Right cardiac atrium (tissue), 5 donors: ENCODE data around the gene APPBP2. TPM values are rescaled to one million over a fixed set of nuclear protein-coding genes. Genes with fewer than 3 reads are reported as not detected.

ENCODE experiments used
- ATAC-seq, 2 donors: fragments of 200-7000 bp; cut with Tn5 transposase; one replicate each; pipeline versions ENCODE4 v1.8.0 to v1.9.1; 2020; ENCODE audit warnings: moderate library complexity in 2 of 2, mild to moderate bottlenecking in 1 of 2
- DNase-seq, 3 donors: peaks; one replicate each; pipeline ENCODE4 v3.0.0-alpha.2; 2020
- H3K27ac ChIP-seq: one replicate; pipeline ENCODE4 v1.5.1; 2013; ENCODE audit warnings: mild to moderate bottlenecking, low read length, control low read depth, moderate library complexity
- H3K27me3 ChIP-seq: one replicate; pipeline ENCODE4 v1.6.1; 2013; ENCODE audit not compliant: control insufficient read depth, insufficient read depth
- H3K4me1 ChIP-seq: one replicate; pipeline ENCODE4 v1.6.1; 2013; ENCODE audit warnings: low read length; ENCODE audit not compliant: control insufficient read depth, insufficient read depth
- H3K4me3 ChIP-seq: one replicate; pipeline ENCODE4 v1.5.1; 2013; ENCODE audit warnings: low read length, control low read depth
- H3K9me3 ChIP-seq: one replicate; pipeline ENCODE4 v1.6.1; 2013; ENCODE audit warnings: low read length; ENCODE audit not compliant: control insufficient read depth
- WGBS: extraction: QIAGEN DNeasy Blood & Tissue Kit; methylation state at CpG from one replicate; pipeline ENCODE4 v1.1.7; 2013; 5-methylcytosine and 5-hydroxymethylcytosine counted together
- intact Hi-C, 4 donors: fragments of 100-400 bp; cut with DNase I; formaldehyde crosslinking; loops; one replicate each; pipeline versions ENCODE4 v1.11.0 to v1.14.0; 2022 to 2023
- polyA plus RNA-seq: library from polyadenylated mRNA; stranded (reverse); fragments of 200-250 nt; gene quantifications from one replicate; pipeline ENCODE4 v1.2.3, GENCODE V29; 2013
- total RNA-seq, 4 donors: library from RNA; stranded (reverse); fragmentation: NEBNext Ultra II Directional; extraction: Animal tissue kit (Norgen Biotek cat#: 25700); gene quantifications; one replicate each; pipeline ENCODE4 v1.2.1, GENCODE V29; 2021
- donor health status: healthy with polysubstance abuse.
- donor health status: DM: no; HTN: yes; CAD: no.
- donor health status: DM: no; HTN: no; CAD: no.
- donor health status: DM: no; HTN: yes; CAD: no; lungs with severe emphysema.
- donor health status: DM: yes; HTN: yes; CAD: no.

Gene APPBP2
- total and polyA plus RNA-seq, 5 donors: 5.3 to 28.2 (median 23.9) TPM

DNA sequence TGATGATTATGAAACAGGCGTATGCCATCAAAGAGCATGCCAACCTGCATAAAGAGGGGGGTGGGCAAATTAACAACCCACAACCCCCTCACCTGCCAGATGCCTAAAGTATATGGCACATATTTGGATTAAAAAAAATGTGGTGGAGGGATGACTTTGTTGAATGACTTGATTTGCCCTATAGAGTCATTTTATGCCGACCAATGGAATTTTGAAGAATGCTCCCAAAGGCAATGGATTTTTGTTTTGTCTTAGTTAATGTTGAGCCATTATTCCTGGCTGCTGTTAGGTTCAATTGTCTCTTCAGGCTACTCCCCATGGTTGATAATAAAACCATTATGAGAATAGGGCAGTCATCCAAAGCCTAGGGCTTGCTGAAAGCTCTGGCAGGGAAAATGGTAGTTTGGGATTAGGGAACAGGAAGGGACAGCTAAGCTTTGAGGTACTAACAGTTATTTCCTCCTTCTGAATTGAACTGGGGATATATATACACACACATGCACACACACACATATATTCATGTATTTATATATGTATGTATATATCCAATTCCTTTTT lies 109.6 kb downstream of the APPBP2 start:
- Histone ChIP-seq H3K4me1 (peaks cover 2% of the 10 kb centered on the region), H3K4me3 (no peak overlapping the region), H3K9me3 (no peaks in the 10 kb centered on the region), H3K27me3 (no peaks in the 10 kb centered on the region), H3K27ac (no peak overlapping the region)
- DNase-seq (no peak), ATAC-seq (peak; percentile 26 to 55)
- intact Hi-C loops: no loop called here
- WGBS: 63% methylated on average over 2 of the region's 2 CpGs

DNA sequence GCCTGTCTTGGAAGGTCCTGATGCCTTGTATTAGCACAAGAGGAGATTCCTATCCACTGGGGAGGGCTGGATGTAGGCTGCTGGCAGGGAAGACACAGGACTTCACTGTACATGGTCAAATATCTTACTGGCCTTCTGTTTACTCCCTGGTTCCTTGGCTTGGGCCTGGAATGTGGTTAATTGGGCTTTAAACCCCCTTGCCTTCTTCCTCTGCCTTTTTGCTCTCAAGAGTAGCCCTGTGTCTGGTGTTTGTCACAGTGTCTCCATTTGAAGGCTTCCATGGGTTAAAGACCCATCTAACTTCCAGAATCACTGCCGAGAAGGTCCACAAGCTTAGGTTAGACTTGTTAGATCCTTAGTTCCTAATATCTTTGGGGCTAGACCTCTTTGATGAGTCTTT lies 110.9 kb downstream of the APPBP2 start:
- 92% methylated on average over 1 of the region's 1 CpG for WGBS
- no peaks in the 10 kb centered on the region for H3K9me3 ChIP-seq
- no peaks in the 10 kb centered on the region for H3K27me3 ChIP-seq
- peaks cover 2% of the 10 kb centered on the region for H3K4me1 ChIP-seq
- intact Hi-C loops: no loop called here
- ATAC-seq: no peak
- DNase-seq: no peak
- H3K27ac ChIP-seq: no peak overlapping the region
- no peak overlapping the region for H3K4me3 ChIP-seq

DNA sequence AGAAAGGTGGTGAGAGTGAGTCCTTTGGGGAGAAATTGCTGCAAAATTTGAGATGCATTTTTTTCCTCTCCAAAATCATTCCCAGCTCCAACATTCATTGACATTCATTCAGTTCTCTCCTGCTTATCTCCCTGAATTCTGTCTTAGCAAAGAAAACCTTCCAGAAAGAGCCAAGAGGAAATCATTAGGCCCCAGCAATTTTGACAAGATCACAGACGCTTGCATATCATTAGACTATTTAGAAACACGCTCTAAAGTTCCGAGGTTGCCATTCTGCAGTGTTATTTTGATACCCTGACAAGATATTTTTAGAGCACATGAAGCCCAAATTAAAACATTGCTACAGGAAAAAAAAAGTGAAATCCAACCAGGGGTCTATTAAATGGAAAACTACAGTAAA lies 113.3 kb downstream of the APPBP2 start:
- Histone ChIP-seq H3K27ac (no peak overlapping the region), H3K9me3 (no peaks in the 10 kb centered on the region), H3K4me3 (no peak overlapping the region), H3K4me1 (peaks cover 2% of the 10 kb centered on the region), H3K27me3 (no peaks in the 10 kb centered on the region)
- ATAC-seq (no peak), DNase-seq (no peak)
- WGBS: 29% methylated on average over 3 of the region's 3 CpGs
- intact Hi-C loops: no loop called here

DNA sequence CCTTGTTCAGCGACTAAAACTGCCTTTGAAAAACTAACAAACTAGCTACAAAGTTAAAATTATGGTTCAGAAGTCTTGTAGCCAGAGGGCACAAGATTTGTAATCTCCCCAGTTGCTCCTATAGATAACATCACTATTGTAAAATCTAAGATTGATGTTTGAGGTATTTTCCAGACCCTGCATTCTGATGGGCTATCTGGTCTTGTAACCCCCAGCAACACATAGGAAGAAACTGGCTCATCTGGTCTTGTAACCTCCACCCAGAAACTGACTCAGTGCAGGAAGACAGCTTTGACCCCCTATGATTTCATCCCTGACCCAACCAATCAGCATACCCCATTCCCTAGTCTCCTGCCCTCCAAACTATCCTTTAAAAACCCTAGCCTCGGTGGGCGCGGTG lies 116.0 kb downstream of the APPBP2 start:
- H3K4me1 ChIP-seq: no peaks in the 10 kb centered on the region
- no peak overlapping the region for H3K27ac ChIP-seq
- H3K27me3 ChIP-seq: no peaks in the 10 kb centered on the region
- 96% methylated on average over 4 of the region's 4 CpGs for WGBS
- no peak overlapping the region for H3K4me3 ChIP-seq
- no peaks in the 10 kb centered on the region for H3K9me3 ChIP-seq
- no peak for DNase-seq
- intact Hi-C loops: no loop called here
- no peak for ATAC-seq

DNA sequence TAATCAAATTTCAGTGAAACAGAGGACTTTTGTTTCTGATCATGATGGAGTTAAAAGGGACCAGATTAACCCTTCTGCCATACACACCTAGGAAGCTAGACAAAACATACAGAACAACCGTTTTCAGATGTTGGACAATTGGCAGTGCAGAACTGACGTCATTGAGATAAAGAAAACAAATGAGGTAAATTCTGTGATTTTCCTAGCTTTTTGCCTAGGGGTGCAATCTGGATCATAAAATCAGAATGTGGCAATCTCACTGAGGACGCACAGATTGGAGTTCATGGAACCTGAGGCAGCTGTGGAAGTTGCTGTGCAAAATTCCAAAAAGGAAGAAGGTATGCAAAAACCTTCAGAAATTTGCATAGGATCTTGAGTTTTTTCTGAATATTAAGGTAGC lies 119.2 kb downstream of the APPBP2 start:
- Histone ChIP-seq H3K9me3 (no peaks in the 10 kb centered on the region), H3K4me3 (no peak overlapping the region), H3K27me3 (no peaks in the 10 kb centered on the region), H3K27ac (no peak overlapping the region), H3K4me1 (no peaks in the 10 kb centered on the region)
- intact Hi-C loops: no loop called here
- DNase-seq (no peak), ATAC-seq (no peak)
- 71% methylated on average over 3 of the region's 3 CpGs for WGBS

DNA sequence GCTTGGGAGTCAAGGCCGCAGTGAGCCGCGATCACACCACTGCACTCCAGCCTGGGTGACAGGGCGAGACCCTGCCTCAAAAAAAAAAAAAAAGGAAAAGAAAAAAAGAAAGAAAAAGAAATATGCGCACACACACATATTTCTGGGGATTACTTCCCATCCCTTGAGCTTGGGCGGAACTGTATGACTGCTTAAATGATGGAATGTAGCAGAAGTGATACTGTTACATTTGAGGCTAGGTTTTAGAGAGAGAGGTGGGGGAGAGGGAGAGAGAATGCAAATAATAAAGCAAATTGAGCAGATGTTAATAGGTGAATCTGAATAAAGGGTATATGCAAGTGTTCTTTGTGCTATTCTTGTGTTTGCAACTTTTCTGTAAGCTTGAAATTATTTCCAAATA lies 122.1 kb downstream of the APPBP2 start:
- DNase-seq (no peak), ATAC-seq (no peak)
- intact Hi-C loops: no loop called here
- no peaks in the 10 kb centered on the region for H3K27me3 ChIP-seq
- no peaks in the 10 kb centered on the region for H3K9me3 ChIP-seq
- no peak overlapping the region for H3K4me3 ChIP-seq
- WGBS: 87% methylated on average over 6 of the region's 6 CpGs
- no peaks in the 10 kb centered on the region for H3K4me1 ChIP-seq
- no peak overlapping the region for H3K27ac ChIP-seq

DNA sequence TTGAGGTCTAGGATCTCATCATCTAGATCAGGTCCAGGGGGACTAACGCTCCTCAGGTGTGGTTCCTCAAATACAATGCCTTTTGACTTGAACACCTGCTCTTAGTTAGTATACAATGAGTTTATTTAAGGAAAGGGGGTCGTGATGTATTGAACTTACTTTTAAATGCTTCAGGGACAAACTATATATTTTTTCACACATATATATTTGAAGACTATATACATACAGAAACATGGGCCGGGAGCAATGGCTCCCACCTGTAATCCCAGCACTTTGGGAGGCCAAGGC lies 122.6 kb downstream of the APPBP2 start:
- Histone ChIP-seq H3K27me3 (no peaks in the 10 kb centered on the region), H3K9me3 (no peaks in the 10 kb centered on the region), H3K4me1 (no peaks in the 10 kb centered on the region), H3K4me3 (no peak overlapping the region), H3K27ac (no peak overlapping the region)
- 80% methylated on average over 3 of the region's 3 CpGs for WGBS
- no peak for DNase-seq
- no peak for ATAC-seq
- intact Hi-C loops: no loop called here

DNA sequence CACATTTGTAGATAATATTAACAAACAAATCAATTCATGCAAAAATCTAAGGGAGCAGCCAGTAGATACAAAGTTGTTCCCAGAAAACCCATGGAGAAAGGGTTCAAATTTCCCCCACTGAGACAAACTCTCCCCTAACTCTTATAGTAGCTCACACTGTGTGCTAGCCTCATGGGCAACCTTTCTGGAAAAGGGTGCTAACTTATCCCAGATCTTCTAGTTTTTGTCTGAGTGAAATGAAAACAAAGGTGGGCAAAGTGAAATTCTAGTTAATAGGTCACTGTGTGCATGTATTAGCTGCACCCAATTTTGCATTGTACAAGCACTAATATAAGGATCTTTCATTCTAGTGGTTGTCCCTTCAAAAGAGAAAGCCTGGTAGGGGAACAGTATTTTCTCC lies 124.2 kb downstream of the APPBP2 start:
- Histone ChIP-seq H3K27ac (no peak overlapping the region), H3K9me3 (no peaks in the 10 kb centered on the region), H3K27me3 (no peaks in the 10 kb centered on the region), H3K4me3 (no peak overlapping the region), H3K4me1 (no peaks in the 10 kb centered on the region)
- no peak for DNase-seq
- intact Hi-C loops: no loop called here
- no peak for ATAC-seq

DNA sequence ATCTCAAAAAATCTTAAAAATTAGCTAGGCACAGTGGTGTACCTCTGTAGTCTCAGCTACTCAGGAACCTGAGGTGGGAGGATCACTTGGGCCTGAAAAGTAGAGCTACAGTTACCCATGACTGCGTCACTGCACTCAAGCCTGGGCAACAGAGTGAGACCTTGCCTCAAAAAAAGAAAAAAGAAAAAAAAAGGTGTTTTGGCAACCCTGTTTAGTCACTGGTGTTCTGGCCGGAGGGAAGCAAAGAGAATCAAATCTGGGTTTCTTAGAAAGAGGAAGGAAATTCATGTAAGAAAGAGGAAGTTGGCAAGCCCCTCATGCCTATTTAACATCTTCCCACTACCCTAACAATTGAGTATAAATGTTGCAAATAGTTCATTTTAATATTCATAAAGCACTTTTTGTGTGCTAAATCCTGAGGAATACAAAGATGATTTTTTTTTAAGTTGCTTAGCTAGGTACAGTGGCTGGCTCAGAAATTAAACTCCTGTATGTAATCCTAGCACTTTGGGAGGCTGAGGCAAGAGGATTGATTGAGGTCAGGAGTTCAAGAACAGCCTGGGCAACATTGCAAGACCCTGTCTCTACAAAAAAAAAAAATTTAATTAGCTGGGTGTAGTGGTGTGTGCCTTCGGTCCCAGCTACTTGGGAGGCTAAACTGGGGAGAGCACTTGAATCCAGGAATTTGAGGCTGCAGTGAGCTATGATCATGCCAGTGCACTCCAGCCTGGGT lies 127.6 kb downstream of the APPBP2 start:
- ATAC-seq (no peak), DNase-seq (no peak)
- Histone ChIP-seq H3K4me3 (no peak overlapping the region), H3K4me1 (no peaks in the 10 kb centered on the region), H3K27me3 (no peaks in the 10 kb centered on the region), H3K27ac (no peak overlapping the region), H3K9me3 (no peaks in the 10 kb centered on the region)
- 67% methylated on average over 3 of the region's 3 CpGs for WGBS
- intact Hi-C loops: no loop called here

DNA sequence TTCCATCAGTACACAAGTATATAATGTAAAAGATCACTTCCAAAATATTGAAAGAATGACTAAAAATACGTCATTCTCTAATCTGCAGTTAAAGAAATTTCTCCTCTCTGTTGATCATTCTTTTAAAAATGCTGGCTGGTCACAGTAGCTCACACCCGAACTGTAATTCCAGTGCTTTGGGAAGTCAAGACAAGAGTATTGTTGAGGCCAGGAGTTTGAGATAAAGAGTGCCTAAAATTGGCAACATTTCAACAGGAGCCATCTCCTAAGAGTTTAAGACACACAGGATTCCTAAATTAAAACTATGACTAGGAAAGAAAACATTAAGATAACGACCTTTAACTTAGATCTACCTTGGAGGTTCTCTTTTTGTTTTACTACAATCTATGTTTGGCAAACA lies 129.6 kb downstream of the APPBP2 start:
- DNase-seq (no peak), ATAC-seq (no peak)
- Histone ChIP-seq H3K4me1 (peaks cover 3% of the 10 kb centered on the region), H3K9me3 (no peaks in the 10 kb centered on the region), H3K4me3 (no peak overlapping the region), H3K27ac (no peak overlapping the region), H3K27me3 (no peaks in the 10 kb centered on the region)
- WGBS: 59% methylated on average over 3 of the region's 3 CpGs
- intact Hi-C loops: no loop called here

DNA sequence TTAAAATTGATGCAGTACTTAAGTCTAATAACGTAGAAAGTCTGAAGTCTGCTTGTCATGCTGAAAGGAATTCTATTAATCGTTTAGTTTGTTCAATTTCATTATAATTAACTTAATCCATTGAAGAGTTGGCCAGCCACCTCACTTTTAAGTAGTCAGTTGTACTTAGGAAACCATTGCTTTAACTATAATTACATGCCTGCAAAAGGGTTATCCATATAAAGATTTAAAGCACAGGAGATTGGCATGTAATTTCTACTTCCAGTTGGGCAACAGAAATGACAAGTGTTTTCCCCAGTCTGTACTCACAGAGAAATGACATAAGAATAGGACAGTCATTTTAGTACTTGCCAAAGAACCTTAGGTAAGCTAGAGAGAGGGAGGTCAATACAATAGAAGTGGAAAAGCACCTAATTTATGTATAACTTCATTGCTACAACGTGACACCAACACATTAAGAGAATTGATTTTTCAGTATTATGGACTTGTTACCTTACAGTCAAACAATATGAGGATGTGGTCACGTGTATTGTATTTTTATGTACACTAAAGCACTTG lies 130.5 kb downstream of the APPBP2 start:
- Histone ChIP-seq H3K9me3 (no peaks in the 10 kb centered on the region), H3K4me3 (no peak overlapping the region), H3K27ac (no peak overlapping the region), H3K27me3 (no peaks in the 10 kb centered on the region), H3K4me1 (peaks cover 4% of the 10 kb centered on the region)
- ATAC-seq: no peak
- DNase-seq: no peak
- 82% methylated on average over 4 of the region's 4 CpGs for whole genome bisulfite sequencing
- intact Hi-C loops: no loop called here
